ENCODE results near the gene CD6. TPM values are rescaled to one million over a fixed set of nuclear protein-coding genes. Genes with fewer than 3 reads are reported as not detected.
A peak's percentile ranks its signal among the peaks of the same experiment; 100 is the strongest.

The CD6 gene
- total and polyA plus RNA-seq, 10 of the 15 experiments (the other 5 are each of a cell fraction or from before 2014, with no cell fraction given): 0.37 to 17.6 (median 6.2) TPM

DNA sequence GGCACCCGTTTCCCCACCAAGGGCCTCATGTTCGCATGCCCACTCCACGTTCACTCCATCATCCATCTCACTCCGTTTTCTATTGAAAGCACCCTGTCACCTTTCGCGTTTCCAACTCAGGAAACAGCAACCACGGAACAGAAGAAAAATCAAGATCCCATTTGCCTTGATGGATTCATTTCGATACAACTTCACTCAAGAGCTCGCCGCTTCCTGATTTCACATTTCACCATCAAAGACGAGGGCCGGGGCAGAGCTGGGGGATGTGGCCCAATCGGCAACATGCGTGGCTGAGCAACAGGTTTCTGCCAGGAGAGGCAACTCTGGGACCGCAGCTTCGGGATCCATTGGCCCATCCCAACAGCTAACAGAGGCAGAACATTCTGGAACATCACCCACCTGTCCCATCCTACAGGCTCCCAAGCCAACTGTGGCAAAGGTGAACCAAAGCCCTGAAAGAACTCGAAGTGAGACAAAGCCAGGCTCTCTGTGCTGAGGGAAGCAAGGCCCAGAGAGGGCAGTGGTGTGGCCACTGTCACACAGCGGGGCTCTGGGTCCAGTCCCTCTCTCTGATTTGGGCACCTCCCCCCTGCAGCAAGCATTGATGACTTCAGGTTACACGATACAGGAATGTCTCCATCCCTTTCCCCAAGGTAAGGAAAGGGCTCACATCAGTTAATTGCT, 94.6 kb downstream of the CD6 start (continued):
- TF ChIP-seq, protein P1, sequence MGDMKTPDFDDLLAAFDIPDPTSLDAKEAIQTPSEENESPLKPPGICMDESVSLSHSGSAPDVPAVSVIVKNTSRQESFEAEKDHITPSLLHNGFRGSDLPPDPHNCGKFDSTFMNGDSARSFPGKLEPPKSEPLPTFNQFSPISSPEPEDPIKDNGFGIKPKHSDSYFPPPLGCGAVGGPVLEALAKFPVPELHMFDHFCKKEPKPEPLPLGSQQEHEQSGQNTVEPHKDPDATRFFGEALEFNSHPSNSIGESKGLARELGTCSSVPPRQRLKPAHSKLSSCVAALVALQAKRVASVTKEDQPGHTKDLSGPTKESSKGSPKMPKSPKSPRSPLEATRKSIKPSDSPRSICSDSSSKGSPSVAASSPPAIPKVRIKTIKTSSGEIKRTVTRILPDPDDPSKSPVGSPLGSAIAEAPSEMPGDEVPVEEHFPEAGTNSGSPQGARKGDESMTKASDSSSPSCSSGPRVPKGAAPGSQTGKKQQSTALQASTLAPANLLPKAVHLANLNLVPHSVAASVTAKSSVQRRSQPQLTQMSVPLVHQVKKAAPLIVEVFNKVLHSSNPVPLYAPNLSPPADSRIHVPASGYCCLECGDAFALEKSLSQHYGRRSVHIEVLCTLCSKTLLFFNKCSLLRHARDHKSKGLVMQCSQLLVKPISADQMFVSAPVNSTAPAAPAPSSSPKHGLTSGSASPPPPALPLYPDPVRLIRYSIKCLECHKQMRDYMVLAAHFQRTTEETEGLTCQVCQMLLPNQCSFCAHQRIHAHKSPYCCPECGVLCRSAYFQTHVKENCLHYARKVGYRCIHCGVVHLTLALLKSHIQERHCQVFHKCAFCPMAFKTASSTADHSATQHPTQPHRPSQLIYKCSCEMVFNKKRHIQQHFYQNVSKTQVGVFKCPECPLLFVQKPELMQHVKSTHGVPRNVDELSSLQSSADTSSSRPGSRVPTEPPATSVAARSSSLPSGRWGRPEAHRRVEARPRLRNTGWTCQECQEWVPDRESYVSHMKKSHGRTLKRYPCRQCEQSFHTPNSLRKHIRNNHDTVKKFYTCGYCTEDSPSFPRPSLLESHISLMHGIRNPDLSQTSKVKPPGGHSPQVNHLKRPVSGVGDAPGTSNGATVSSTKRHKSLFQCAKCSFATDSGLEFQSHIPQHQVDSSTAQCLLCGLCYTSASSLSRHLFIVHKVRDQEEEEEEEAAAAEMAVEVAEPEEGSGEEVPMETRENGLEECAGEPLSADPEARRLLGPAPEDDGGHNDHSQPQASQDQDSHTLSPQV (IDR thresholded peaks at IDR 0.05): no peak
- peak; percentile 24 to 62 for TF ChIP-seq IKZF2 (IDR thresholded peaks at IDR 0.05)
- peak in 1 of 2 experiments; percentile 92; a peak in 2 of 4 replicates for TF ChIP-seq ETV6 (conservative IDR thresholded peaks at IDR 0.05 in 1 of 2, IDR thresholded peaks at IDR 0.05 in 1 of 2; ENCODE audit: borderline replicate concordance in 1 of 2, low read depth in 1 of 2)
- TF ChIP-seq CBFB (IDR thresholded peaks at IDR 0.05; ENCODE audit: low read depth): 0 out of 2 replicates have a peak, but pooled peaks have one; percentile 24
- TF ChIP-seq, protein P2, sequence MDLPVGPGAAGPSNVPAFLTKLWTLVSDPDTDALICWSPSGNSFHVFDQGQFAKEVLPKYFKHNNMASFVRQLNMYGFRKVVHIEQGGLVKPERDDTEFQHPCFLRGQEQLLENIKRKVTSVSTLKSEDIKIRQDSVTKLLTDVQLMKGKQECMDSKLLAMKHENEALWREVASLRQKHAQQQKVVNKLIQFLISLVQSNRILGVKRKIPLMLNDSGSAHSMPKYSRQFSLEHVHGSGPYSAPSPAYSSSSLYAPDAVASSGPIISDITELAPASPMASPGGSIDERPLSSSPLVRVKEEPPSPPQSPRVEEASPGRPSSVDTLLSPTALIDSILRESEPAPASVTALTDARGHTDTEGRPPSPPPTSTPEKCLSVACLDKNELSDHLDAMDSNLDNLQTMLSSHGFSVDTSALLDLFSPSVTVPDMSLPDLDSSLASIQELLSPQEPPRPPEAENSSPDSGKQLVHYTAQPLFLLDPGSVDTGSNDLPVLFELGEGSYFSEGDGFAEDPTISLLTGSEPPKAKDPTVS (IDR thresholded peaks at IDR 0.05; ENCODE audit: low read depth, low read length): no peak
- no peak for TF ChIP-seq TAF1 (IDR thresholded peaks at IDR 0.05; ENCODE audit: borderline replicate concordance, low read depth, low read length)
- no peak for TF ChIP-seq RBBP5 (conservative IDR thresholded peaks at IDR 0.05)
- TF ChIP-seq, protein P3, sequence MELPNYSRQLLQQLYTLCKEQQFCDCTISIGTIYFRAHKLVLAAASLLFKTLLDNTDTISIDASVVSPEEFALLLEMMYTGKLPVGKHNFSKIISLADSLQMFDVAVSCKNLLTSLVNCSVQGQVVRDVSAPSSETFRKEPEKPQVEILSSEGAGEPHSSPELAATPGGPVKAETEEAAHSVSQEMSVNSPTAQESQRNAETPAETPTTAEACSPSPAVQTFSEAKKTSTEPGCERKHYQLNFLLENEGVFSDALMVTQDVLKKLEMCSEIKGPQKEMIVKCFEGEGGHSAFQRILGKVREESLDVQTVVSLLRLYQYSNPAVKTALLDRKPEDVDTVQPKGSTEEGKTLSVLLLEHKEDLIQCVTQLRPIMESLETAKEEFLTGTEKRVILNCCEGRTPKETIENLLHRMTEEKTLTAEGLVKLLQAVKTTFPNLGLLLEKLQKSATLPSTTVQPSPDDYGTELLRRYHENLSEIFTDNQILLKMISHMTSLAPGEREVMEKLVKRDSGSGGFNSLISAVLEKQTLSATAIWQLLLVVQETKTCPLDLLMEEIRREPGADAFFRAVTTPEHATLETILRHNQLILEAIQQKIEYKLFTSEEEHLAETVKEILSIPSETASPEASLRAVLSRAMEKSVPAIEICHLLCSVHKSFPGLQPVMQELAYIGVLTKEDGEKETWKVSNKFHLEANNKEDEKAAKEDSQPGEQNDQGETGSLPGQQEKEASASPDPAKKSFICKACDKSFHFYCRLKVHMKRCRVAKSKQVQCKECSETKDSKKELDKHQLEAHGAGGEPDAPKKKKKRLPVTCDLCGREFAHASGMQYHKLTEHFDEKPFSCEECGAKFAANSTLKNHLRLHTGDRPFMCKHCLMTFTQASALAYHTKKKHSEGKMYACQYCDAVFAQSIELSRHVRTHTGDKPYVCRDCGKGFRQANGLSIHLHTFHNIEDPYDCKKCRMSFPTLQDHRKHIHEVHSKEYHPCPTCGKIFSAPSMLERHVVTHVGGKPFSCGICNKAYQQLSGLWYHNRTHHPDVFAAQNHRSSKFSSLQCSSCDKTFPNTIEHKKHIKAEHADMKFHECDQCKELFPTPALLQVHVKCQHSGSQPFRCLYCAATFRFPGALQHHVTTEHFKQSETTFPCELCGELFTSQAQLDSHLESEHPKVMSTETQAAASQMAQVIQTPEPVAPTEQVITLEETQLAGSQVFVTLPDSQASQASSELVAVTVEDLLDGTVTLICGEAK (IDR thresholded peaks at IDR 0.05; ENCODE audit: borderline replicate concordance): no peak
- no peak for TF ChIP-seq RAD21 (IDR thresholded peaks at IDR 0.05; ENCODE audit: insufficient read depth, low read depth, low read length)
- TF ChIP-seq BACH1 (IDR thresholded peaks at IDR 0.05; ENCODE audit: borderline replicate concordance): no peak
- no peak for TF ChIP-seq EZH2 (IDR thresholded peaks at IDR 0.05; ENCODE audit: borderline replicate concordance, control insufficient read depth, low read depth, low read length)
- no peak for TF ChIP-seq FOS (IDR thresholded peaks at IDR 0.05; ENCODE audit: borderline replicate concordance, extremely low read depth, insufficient read length)
- no peak for TF ChIP-seq MTA2 (IDR thresholded peaks at IDR 0.05; ENCODE audit: low read depth)
- TF ChIP-seq, protein P4, sequence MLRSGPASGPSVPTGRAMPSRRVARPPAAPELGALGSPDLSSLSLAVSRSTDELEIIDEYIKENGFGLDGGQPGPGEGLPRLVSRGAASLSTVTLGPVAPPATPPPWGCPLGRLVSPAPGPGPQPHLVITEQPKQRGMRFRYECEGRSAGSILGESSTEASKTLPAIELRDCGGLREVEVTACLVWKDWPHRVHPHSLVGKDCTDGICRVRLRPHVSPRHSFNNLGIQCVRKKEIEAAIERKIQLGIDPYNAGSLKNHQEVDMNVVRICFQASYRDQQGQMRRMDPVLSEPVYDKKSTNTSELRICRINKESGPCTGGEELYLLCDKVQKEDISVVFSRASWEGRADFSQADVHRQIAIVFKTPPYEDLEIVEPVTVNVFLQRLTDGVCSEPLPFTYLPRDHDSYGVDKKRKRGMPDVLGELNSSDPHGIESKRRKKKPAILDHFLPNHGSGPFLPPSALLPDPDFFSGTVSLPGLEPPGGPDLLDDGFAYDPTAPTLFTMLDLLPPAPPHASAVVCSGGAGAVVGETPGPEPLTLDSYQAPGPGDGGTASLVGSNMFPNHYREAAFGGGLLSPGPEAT (IDR thresholded peaks at IDR 0.05; ENCODE audit: low read depth): no peak
- TF ChIP-seq YBX1 (IDR thresholded peaks at IDR 0.05): no peak
- TF ChIP-seq, protein P5, sequence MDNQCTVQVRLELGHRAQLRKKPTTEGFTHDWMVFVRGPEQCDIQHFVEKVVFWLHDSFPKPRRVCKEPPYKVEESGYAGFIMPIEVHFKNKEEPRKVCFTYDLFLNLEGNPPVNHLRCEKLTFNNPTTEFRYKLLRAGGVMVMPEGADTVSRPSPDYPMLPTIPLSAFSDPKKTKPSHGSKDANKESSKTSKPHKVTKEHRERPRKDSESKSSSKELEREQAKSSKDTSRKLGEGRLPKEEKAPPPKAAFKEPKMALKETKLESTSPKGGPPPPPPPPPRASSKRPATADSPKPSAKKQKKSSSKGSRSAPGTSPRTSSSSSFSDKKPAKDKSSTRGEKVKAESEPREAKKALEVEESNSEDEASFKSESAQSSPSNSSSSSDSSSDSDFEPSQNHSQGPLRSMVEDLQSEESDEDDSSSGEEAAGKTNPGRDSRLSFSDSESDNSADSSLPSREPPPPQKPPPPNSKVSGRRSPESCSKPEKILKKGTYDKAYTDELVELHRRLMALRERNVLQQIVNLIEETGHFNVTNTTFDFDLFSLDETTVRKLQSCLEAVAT (IDR thresholded peaks at IDR 0.05): 0 out of 2 replicates have a peak, but pooled peaks have one; percentile 29
